ENCODE measurements around the gene ITPRID1. TPM values are rescaled to one million over a fixed set of nuclear protein-coding genes. Genes with fewer than 3 reads are reported as not detected.

The ITPRID1 gene
- total and polyA plus RNA-seq, 2 of the 13 experiments (the other 11 are each of a cell fraction or from before 2014, with no cell fraction given), result not detected

GRCh38 chr7:31564661-31565060 is 50.8 kb downstream of the ITPRID1 start:
- FAIRE-seq, result no peak
- H3K4me2 ChIP-seq (ENCODE audit: low read depth, low read length), result no peak overlapping the region
- DNase-seq (ENCODE audit: low spot score), result no peak
- H3K36me3 ChIP-seq (replicated peaks in 1 of 2; ENCODE audit: control insufficient read depth in 1 of 2, insufficient read depth in 2 of 2, low read length in 2 of 2), result no peaks in the 10 kb centered on the region
- ChIA-PET POLR2A (no interaction called here), CTCF (ENCODE audit: low intra/inter-chr PET ratio, low total read pairs) (no interaction called here)
- H3K9me3 ChIP-seq (ENCODE audit: low read length), result no peaks in the 10 kb centered on the region
- H3K27ac ChIP-seq (ENCODE audit: extremely low read length, insufficient read depth, low read length), result no peak overlapping the region
- WGBS (ENCODE audit: low lambda C conversion rate), result 28% methylated on average over 5 of the region's 5 CpGs
- TF ChIP-seq PAF1 (CRISPR knock-in tag; IDR thresholded peaks at IDR 0.05) (no peak), ZFAT (CRISPR knock-in tag; conservative IDR thresholded peaks at IDR 0.05) (no peak), POLR2AphosphoS2 (IDR thresholded peaks at IDR 0.05; ENCODE audit: low read depth, low read length) (no peak), ZSCAN29 (CRISPR knock-in tag; conservative IDR thresholded peaks at IDR 0.05) (no peak), KLF9 (CRISPR knock-in tag; IDR thresholded peaks at IDR 0.05; ENCODE audit: low read depth) (no peak), SP1 (IDR thresholded peaks at IDR 0.05) (no peak), SP1 (CRISPR knock-in tag; IDR thresholded peaks at IDR 0.05) (no peak)
- ATAC-seq, result no peak
- H3K79me2 ChIP-seq (ENCODE audit: insufficient read depth, low read length), result no peaks in the 10 kb centered on the region
- in situ Hi-C loops (cut with HindIII; ENCODE audit: extremely low pct_ligation_motif_present, low pct_unique_long_range_greater_than_20kb), result no loop called here
- no peaks in the 10 kb centered on the region for H3K27me3 ChIP-seq (ENCODE audit: control insufficient read depth in 1 of 2, insufficient read depth in 2 of 2, low read length in 2 of 2)
- no peak overlapping the region for H3K9ac ChIP-seq (ENCODE audit: insufficient read depth, low read depth, low read length)
- no peak overlapping the region for H3K4me3 ChIP-seq (replicated peaks in 1 of 3; ENCODE audit: insufficient read depth in 1 of 3, low read depth in 2 of 3, low read length in 3 of 3)
- intact Hi-C loops (cut with micrococcal nuclease; ENCODE audit: unreplicated experiment), result no loop called here
- no peaks in the 10 kb centered on the region for H4K20me1 ChIP-seq (ENCODE audit: insufficient read depth, low read length)
- no TSS peak for BruUV-seq (replicated peaks)
- H3K4me1 ChIP-seq (ENCODE audit: insufficient read depth, low read length), result no peaks in the 10 kb centered on the region
- no peak overlapping the region for H2AFZ ChIP-seq (ENCODE audit: low read length)

GRCh38 chr7:31569528-31569927 is 55.6 kb downstream of the ITPRID1 start:
- TF ChIP-seq SNRNP70 (IDR thresholded peaks at IDR 0.05; ENCODE audit: low read depth, low read length) (no peak), ZNF512 (CRISPR knock-in tag; IDR thresholded peaks at IDR 0.05) (no peak)
- no peaks in the 10 kb centered on the region for H3K27me3 ChIP-seq (ENCODE audit: control insufficient read depth in 1 of 2, insufficient read depth in 2 of 2, low read length in 2 of 2)
- H2AFZ ChIP-seq (ENCODE audit: low read length), result no peak overlapping the region
- H3K27ac ChIP-seq (ENCODE audit: extremely low read length, insufficient read depth, low read length), result no peak overlapping the region
- no peaks in the 10 kb centered on the region for H3K79me2 ChIP-seq (ENCODE audit: insufficient read depth, low read length)
- POLR2A ChIA-PET, result no interaction called here
- no peak overlapping the region for H3K4me3 ChIP-seq (replicated peaks in 1 of 3; ENCODE audit: insufficient read depth in 1 of 3, low read depth in 2 of 3, low read length in 3 of 3)
- CTCF ChIA-PET (ENCODE audit: low intra/inter-chr PET ratio, low total read pairs), result no interaction called here
- DNase-seq (ENCODE audit: low spot score) (no peak), FAIRE-seq (no peak), ATAC-seq (no peak)
- H3K4me2 ChIP-seq (ENCODE audit: low read depth, low read length), result no peak overlapping the region
- WGBS (ENCODE audit: low lambda C conversion rate), result 15% methylated on average over 4 of the region's 4 CpGs
- no peaks in the 10 kb centered on the region for H3K4me1 ChIP-seq (ENCODE audit: insufficient read depth, low read length)
- BruUV-seq (replicated peaks), result no TSS peak
- H3K9ac ChIP-seq (ENCODE audit: insufficient read depth, low read depth, low read length), result no peak overlapping the region
- intact Hi-C loops (cut with micrococcal nuclease; ENCODE audit: unreplicated experiment) (no loop called here), in situ Hi-C loops (cut with HindIII; ENCODE audit: extremely low pct_ligation_motif_present, low pct_unique_long_range_greater_than_20kb) (no loop called here)
- H4K20me1 ChIP-seq (ENCODE audit: insufficient read depth, low read length), result no peaks in the 10 kb centered on the region
- H3K36me3 ChIP-seq (replicated peaks in 1 of 2; ENCODE audit: control insufficient read depth in 1 of 2, insufficient read depth in 2 of 2, low read length in 2 of 2), result no peaks in the 10 kb centered on the region
- no peaks in the 10 kb centered on the region for H3K9me3 ChIP-seq (ENCODE audit: low read length)

All from HepG2 (cell line).